GM21825 (cell line): ENCODE results near the gene KRT9.
"Not testable (repeated sequence)": the region's sequence is repeated elsewhere in the genome, so short reads cannot be mapped to it uniquely, and the experiment has no call there.

Experiments used
- ATAC-seq: cut with Tn5 transposase; IDR thresholded peaks from one replicate; pipeline ENCODE4 v1.9.1; 2021; ENCODE audit warnings: mild to moderate bottlenecking, moderate library complexity; ENCODE audit not compliant: unreplicated experiment

KRT9 gene

GRCh38 chr17:41579484-41580243 lies 7.8 kb upstream of the KRT9 start:
- ATAC-seq = no peak

GRCh38 chr17:41578971-41579370 lies 7.1 kb upstream of the KRT9 start:
- no peak for ATAC-seq

- ATAC-seq = no peak
These were observed 6.7 kb upstream of the KRT9 start for GRCh38 chr17:41578538-41578937.

GRCh38 chr17:41576740-41577139 lies 4.9 kb upstream of the KRT9 start:
- ATAC-seq = not testable (repeated sequence)

GRCh38 chr17:41575336-41575735 lies 3.5 kb upstream of the KRT9 start:
- ATAC-seq = no peak

- ATAC-seq = no peak
These were observed 4.5 kb downstream of the KRT9 start for GRCh38 chr17:41567317-41567716.

- no peak for ATAC-seq
These were observed 6.5 kb downstream of the KRT9 start for GRCh38 chr17:41565338-41565737.

- no peak for ATAC-seq
These were observed 8.2 kb downstream of the KRT9 start for GRCh38 chr17:41563607-41564170.

- no peak for ATAC-seq
These were observed 10.3 kb downstream of the KRT9 start for GRCh38 chr17:41561554-41561953.

GRCh38 chr17:41559548-41559947 lies 12.3 kb downstream of the KRT9 start:
- ATAC-seq = no peak

- no peak for ATAC-seq
These were observed 14.9 kb downstream of the KRT9 start for GRCh38 chr17:41556931-41557330.

GRCh38 chr17:41556306-41556705 lies 15.6 kb downstream of the KRT9 start:
- ATAC-seq = no peak

- no peak for ATAC-seq
These were observed 16.6 kb downstream of the KRT9 start for GRCh38 chr17:41555105-41555887.

- no peak for ATAC-seq
These were observed 17.7 kb downstream of the KRT9 start for GRCh38 chr17:41553987-41554680.

GRCh38 chr17:41553176-41553575 lies 18.7 kb downstream of the KRT9 start:
- no peak for ATAC-seq

- no peak for ATAC-seq
These were observed 19.4 kb downstream of the KRT9 start for GRCh38 chr17:41552455-41552854.

- ATAC-seq = no peak
These were observed 20.5 kb downstream of the KRT9 start for GRCh38 chr17:41551365-41551764.

GRCh38 chr17:41549596-41550039 lies 22.2 kb downstream of the KRT9 start:
- ATAC-seq = no peak

GRCh38 chr17:41548844-41549595 lies 22.8 kb downstream of the KRT9 start:
- peak; percentile 51 for ATAC-seq
